Suprapubic skin (tissue), 3 donors: ENCODE data around the gene PRRG4.

Experiments
- CTCF ChIP-seq, 2 donors: fragments of 200-600 bp in 1 of 2; fragments of 450-650 bp in 1 of 2; sonication (generic) in 1 of 2; IDR thresholded peaks; one replicate each; pipeline ENCODE4 v1.5.1; 2016 to 2019; ENCODE audit warnings: antibody characterized with exemption in 2 of 2, mild to moderate bottlenecking in 1 of 2, moderate library complexity in 1 of 2
- EP300 ChIP-seq: sonication (generic); formaldehyde crosslinking; IDR thresholded peaks from one replicate; pipeline ENCODE4 v1.6.1; 2017; ENCODE audit warnings: antibody characterized with exemption
- POLR2A ChIP-seq, 2 donors: fragments of 450-650 bp; IDR thresholded peaks; one replicate each; pipeline ENCODE4 v1.6.1; 2017; ENCODE audit warnings: antibody characterized with exemption in 2 of 2, mild to moderate bottlenecking in 2 of 2, moderate library complexity in 2 of 2

GRCh38 chr11:32891657-32892354 is 62.1 kb downstream of the PRRG4 start:
- TF ChIP-seq POLR2A (IDR thresholded peaks at IDR 0.05) = no peak
- TF ChIP-seq CTCF (IDR thresholded peaks at IDR 0.05) = no peak
- TF ChIP-seq EP300 = no peak
